ENCODE results near the gene THUMPD3. TPM values are rescaled to one million over a fixed set of nuclear protein-coding genes. Genes with fewer than 3 reads are reported as not detected.

THUMPD3 gene
- total RNA-seq, 1 experiment from 2014 or later, result 58.4 TPM

DNA sequence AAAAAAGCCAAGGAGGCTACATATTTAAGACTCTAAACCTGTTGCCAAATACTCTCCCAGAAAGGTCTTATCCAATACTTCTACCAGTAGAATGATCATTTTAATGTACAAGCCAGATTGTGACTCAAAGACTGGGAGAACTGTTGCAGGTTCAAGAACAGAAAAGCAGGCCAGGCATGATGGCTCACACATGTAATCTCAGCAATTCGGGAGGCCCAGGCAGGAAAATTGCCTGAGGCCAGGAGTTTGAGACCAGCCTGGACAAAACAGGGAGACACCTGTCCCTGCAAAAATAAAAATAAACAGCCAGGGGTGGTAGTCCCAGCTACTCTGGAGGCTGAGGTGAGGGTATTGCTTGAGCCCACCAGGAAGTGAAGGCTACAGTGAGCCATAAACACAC is 17.8 kb upstream of the THUMPD3 start:
- H3K56ac ChIP-seq (ENCODE audit: insufficient read length, low read depth, low read length), result no peak overlapping the region
- no peak overlapping the region for H3K4ac ChIP-seq (ENCODE audit: low read depth, low read length)
- no peaks in the 10 kb centered on the region for H3K23me2 ChIP-seq (ENCODE audit: insufficient read length, low read depth, low read length, poor library complexity, severe bottlenecking)
- no peak overlapping the region for H4K8ac ChIP-seq (replicated peaks; ENCODE audit: insufficient read length, low read depth, low read length)
- H3T11ph ChIP-seq (ENCODE audit: low read length), result no peak overlapping the region
- no peak overlapping the region for H2BK120ac ChIP-seq (ENCODE audit: low read depth, low read length, poor library complexity, severe bottlenecking)
- no CpG with 5 or more reads among the region's 1 CpG for whole genome bisulfite sequencing (ENCODE audit: extremely low coverage, insufficient read length, low lambda C conversion rate)
- H2BK5ac ChIP-seq (ENCODE audit: insufficient read length, low read length), result no peak overlapping the region
- no peak for DNase-seq
- no peak overlapping the region for H2BK15ac ChIP-seq (ENCODE audit: low read depth, low read length)
- H2BK12ac ChIP-seq (ENCODE audit: insufficient read length, low read depth, low read length), result no peak overlapping the region
- H3K9ac ChIP-seq (ENCODE audit: extremely low read depth, insufficient read length, low read length), result no peak overlapping the region
- H3K9me3 Mint-ChIP-seq, result no peaks in the 10 kb centered on the region
- H2BK20ac ChIP-seq (ENCODE audit: low read depth, low read length, poor library complexity, severe bottlenecking), result no peak overlapping the region
- H3K9me3 ChIP-seq (ENCODE audit: control insufficient read depth, low read depth, low read length), result no peaks in the 10 kb centered on the region
- H3K18ac ChIP-seq (ENCODE audit: insufficient read length, low read depth, low read length), result no peak overlapping the region
- peaks cover 7 to 13% of the 10 kb centered on the region in 2 experiments for H3K4me1 Mint-ChIP-seq
- H3K27me3 ChIP-seq (ENCODE audit: insufficient read depth, low read length), result no peaks in the 10 kb centered on the region
- H3K79me2 ChIP-seq (ENCODE audit: insufficient read depth, low read length), result no peaks in the 10 kb centered on the region
- H3K4me3 Mint-ChIP-seq, result no peak overlapping the region
- no peak overlapping the region for H3K14ac ChIP-seq (ENCODE audit: insufficient read depth, low read length)
- H2AK5ac ChIP-seq (ENCODE audit: insufficient read length, low read length), result no peak overlapping the region
- no peak overlapping the region for H3K27ac Mint-ChIP-seq
- no peaks in the 10 kb centered on the region for H4K20me1 ChIP-seq (ENCODE audit: control insufficient read depth, insufficient read depth, insufficient read length)
- H3K27ac ChIP-seq (ENCODE audit: insufficient read length, low read depth, low read length), result no peak overlapping the region
- H2AFZ ChIP-seq (ENCODE audit: low read length), result no peak overlapping the region
- H4K91ac ChIP-seq (ENCODE audit: insufficient read length, low read depth, low read length), result no peak overlapping the region
- H3K23ac ChIP-seq (ENCODE audit: insufficient read length, low read depth, low read length), result no peak overlapping the region
- TF ChIP-seq, protein P1, sequence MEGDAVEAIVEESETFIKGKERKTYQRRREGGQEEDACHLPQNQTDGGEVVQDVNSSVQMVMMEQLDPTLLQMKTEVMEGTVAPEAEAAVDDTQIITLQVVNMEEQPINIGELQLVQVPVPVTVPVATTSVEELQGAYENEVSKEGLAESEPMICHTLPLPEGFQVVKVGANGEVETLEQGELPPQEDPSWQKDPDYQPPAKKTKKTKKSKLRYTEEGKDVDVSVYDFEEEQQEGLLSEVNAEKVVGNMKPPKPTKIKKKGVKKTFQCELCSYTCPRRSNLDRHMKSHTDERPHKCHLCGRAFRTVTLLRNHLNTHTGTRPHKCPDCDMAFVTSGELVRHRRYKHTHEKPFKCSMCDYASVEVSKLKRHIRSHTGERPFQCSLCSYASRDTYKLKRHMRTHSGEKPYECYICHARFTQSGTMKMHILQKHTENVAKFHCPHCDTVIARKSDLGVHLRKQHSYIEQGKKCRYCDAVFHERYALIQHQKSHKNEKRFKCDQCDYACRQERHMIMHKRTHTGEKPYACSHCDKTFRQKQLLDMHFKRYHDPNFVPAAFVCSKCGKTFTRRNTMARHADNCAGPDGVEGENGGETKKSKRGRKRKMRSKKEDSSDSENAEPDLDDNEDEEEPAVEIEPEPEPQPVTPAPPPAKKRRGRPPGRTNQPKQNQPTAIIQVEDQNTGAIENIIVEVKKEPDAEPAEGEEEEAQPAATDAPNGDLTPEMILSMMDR (conservative IDR thresholded peaks at IDR 0.05), result no peak
- H3K4me2 ChIP-seq (ENCODE audit: insufficient read depth, insufficient read length, low read length), result no peak overlapping the region
- peaks cover 0 to 4% (median 0%) of the 10 kb centered on the region in 3 experiments; a peak in 1 of 7 replicates for H3K36me3 Mint-ChIP-seq (ENCODE audit: insufficient read depth in 1 of 3, low read depth in 3 of 3)
- H3K79me1 ChIP-seq (ENCODE audit: insufficient read depth, low read depth, low read length, poor library complexity, severe bottlenecking), result no peaks in the 10 kb centered on the region
- no peaks in the 10 kb centered on the region; the same call in 1 of the 2 replicates for H3K27me3 Mint-ChIP-seq (ENCODE audit: low read depth)
- no peak overlapping the region for H4K5ac ChIP-seq (ENCODE audit: insufficient read length, low read depth, low read length)
- H3K4me1 ChIP-seq (ENCODE audit: insufficient read depth, low read length), result no peaks in the 10 kb centered on the region
